ENCODE measurements around the gene NUDC. TPM values are rescaled to one million over a fixed set of nuclear protein-coding genes. Genes with fewer than 3 reads are reported as not detected.

The NUDC gene
- total RNA-seq, 2 experiments from 2014 or later = 95.9 to 101 TPM

DNA sequence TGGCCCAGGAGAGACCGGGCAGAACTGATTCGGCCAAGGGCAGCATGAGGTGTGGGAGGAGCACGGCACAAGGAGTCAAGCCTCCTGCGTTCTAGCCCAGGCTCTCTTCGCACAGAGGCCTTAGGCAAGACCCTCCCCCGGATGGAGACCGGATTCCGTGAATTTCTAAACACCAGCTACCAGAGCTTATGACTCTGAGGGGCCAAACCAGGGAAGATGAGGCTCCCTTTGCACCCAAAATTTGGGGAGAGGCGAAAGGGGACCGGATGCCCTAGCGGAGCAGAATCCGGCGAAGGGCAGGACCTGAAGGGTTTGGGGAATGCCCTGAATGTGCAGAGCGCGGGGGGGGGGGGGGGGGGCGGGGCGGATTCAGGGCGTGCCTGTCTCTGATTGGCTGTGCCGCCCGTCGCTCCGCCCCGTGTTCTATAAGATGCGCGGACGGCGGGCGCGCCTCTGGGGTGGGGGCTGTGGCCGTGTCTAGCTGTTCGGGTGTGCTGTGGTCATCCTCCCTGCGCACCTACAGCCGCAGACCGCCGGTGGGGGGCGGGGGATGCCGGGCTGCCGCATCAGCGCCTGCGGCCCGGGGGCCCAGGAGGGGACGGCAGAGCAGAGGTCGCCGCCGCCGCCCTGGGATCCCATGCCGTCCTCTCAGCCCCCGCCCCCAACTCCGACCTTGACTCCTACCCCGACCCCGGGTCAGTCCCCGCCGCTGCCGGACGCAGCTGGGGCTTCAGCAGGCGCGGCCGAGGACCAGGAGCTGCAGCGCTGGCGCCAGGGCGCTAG lies 71.9 kb downstream of the NUDC start, which contains the start of gene TRNP1:
Gene TRNP1, plus strand, starts transcription at position 456 of the 783 bp plus-strand sequence. Its CDS starts 95 bp downstream, at position 551.
- peak within 1 kb of the TSS; percentile 72 for H3K4me3 Mint-ChIP-seq
- H3K36me3 Mint-ChIP-seq (ENCODE audit: low read depth) = no peaks in the 10 kb centered on the region
- peak within 1 kb of the TSS; percentile 63 for H3K27ac Mint-ChIP-seq
- no peaks in the 10 kb centered on the region for H3K9me3 Mint-ChIP-seq (ENCODE audit: low read depth)
- POLR2A ChIA-PET = interaction anchor here (0.7 kb wide), 1 partner anchor 128 kb away, joined by 3 read pairs; no protein-coding TSS in a partner anchor
- peaks cover 49% of the 10 kb centered on the region for H3K27me3 Mint-ChIP-seq
- peak; percentile 83 for DNase-seq
- intact Hi-C loops (cut with DNase I, micrococcal nuclease) = loop anchor here in 1 of 2 experiments (1.0 kb wide), 3 partner anchors 20 to 241 kb away; partner anchors contain the start of genes NUDC and WDTC1
- peak; percentile 67 for ATAC-seq
- H3K4me1 Mint-ChIP-seq = peaks cover 19% of the 10 kb centered on the region
- CTCF ChIA-PET = interaction anchor here (0.7 to 1.9 kb wide), 6 partner anchors 12 to 139 kb away, joined by 4 to 5 read pairs (median 4); no protein-coding TSS in a partner anchor

DNA sequence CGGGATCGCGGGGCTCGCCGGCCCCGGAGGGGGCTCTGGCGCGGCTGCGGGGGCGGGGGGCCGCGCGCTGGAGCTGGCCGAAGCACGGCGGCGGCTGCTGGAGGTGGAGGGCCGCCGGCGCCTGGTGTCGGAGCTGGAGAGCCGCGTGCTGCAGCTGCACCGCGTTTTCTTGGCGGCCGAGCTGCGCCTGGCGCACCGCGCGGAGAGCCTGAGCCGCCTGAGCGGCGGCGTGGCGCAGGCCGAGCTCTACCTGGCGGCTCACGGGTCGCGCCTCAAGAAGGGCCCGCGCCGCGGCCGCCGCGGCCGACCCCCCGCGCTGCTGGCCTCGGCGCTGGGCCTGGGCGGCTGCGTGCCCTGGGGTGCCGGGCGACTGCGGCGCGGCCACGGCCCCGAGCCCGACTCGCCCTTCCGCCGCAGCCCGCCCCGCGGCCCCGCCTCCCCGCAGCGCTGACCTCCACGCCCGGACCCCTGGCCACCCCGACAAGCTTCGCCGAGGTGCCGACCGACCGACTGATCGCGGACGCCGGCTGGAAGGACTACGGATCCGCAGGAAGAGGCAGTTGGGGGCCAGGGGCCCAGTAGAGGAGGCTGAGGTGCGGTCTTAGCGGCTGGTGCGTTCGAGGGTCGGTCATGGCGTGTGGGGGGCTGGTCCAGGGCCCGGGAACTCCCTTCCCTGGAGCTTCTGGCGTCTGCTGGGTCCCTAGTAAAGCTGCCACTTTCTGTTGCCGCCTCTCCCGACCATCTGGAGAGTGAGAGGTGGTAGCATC lies 72.7 kb downstream of the NUDC start:
- intact Hi-C loops (cut with DNase I, micrococcal nuclease) = no loop called here
- DNase-seq (peak; percentile 60), ATAC-seq (no peak)
- no peaks in the 10 kb centered on the region for H3K36me3 Mint-ChIP-seq (ENCODE audit: low read depth)
- H3K9me3 Mint-ChIP-seq (ENCODE audit: low read depth) = no peaks in the 10 kb centered on the region
- H3K4me1 Mint-ChIP-seq = peaks cover 19% of the 10 kb centered on the region
- H3K27me3 Mint-ChIP-seq = peaks cover 49% of the 10 kb centered on the region
- ChIA-PET CTCF (interaction anchor here (0.7 to 1.9 kb wide), 7 partner anchors 13 to 170 kb away, joined by 3 to 5 read pairs (median 4); partner anchors contain the start of gene NUDC), POLR2A (interaction anchor here (0.6 to 0.7 kb wide), 2 partner anchors 20 to 129 kb away, joined by 3 to 6 read pairs; no protein-coding TSS in a partner anchor)
- peak overlapping the region; percentile 72 for H3K4me3 Mint-ChIP-seq
- H3K27ac Mint-ChIP-seq = no peak overlapping the region

DNA sequence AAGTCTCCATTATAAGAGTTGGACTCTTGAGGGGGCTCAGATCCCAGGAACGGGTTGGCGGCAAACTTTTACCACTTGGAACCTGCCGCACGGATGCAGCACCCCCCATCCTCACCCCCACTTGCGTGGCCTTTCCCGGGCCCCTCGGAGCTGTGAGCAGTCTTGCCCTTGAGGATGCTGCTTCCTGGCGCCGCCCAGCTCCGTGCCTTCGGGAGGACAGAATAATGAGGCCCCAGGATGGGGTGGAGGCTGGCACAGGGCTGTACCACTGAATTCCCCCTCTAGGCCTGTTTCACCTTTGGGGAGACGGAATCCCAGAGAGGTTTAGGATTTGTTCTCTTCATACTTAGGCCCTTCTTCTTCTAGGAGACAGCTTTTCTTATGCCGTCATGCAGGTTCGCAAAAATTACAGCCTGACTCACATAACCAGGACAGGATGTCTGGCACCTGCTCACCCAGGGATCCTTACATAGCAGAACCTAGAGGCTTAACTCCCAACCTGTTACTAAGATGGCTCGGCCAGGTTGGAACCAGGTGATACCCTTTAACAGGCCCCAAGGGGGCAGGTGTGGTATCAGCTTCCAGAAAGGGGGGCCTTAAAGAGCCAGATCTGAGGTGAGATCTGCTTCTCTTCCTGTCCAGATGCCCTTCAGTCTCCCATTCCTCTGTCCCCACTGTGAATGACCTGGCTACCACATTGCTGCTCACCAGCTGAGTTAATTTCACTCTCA lies 73.4 kb downstream of the NUDC start:
- Mint-ChIP-seq H3K27ac (no peak overlapping the region), H3K36me3 (ENCODE audit: low read depth) (no peaks in the 10 kb centered on the region), H3K9me3 (ENCODE audit: low read depth) (no peaks in the 10 kb centered on the region), H3K4me3 (peak overlapping the region; percentile 49), H3K27me3 (peaks cover 45% of the 10 kb centered on the region), H3K4me1 (peaks cover 19% of the 10 kb centered on the region)
- DNase-seq = no peak
- CTCF ChIA-PET = interaction anchor here (0.6 to 1.9 kb wide), 8 partner anchors 14 to 301 kb away, joined by 3 to 8 read pairs (median 4); partner anchors contain the start of gene NUDC
- POLR2A ChIA-PET = interaction anchor here (0.6 kb wide), 1 partner anchor 19 kb away, joined by 6 read pairs; no protein-coding TSS in a partner anchor
- intact Hi-C loops (cut with DNase I, micrococcal nuclease) = no loop called here
- ATAC-seq = no peak

DNA sequence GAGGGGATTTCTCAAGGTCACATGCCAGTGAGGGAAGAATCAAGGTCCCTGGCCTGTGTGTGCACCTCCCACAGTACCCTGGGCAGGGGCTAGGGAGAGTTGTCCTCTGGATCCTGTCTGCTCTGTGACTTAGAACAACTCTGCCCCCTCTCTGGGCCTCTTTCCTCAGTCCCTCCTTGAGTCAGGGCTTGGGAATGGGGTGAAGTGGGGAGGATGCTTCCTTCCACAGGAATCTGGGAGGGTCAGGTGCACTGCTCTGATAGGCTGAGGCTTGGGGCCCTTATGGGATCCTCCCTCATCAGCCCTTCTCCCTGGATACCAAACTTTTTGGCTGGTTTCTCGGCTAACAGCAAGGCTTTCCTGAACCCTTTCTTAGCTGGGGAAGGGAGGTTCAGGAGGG lies 74.5 kb downstream of the NUDC start:
- Mint-ChIP-seq H3K4me1 (peaks cover 19% of the 10 kb centered on the region), H3K4me3 (no peak overlapping the region), H3K27ac (no peak overlapping the region), H3K36me3 (ENCODE audit: low read depth) (no peaks in the 10 kb centered on the region), H3K27me3 (peaks cover 38% of the 10 kb centered on the region), H3K9me3 (ENCODE audit: low read depth) (no peaks in the 10 kb centered on the region)
- ChIA-PET POLR2A (interaction anchor here (0.6 kb wide), 1 partner anchor 578 kb away, joined by 3 read pairs; no protein-coding TSS in a partner anchor), CTCF (interaction anchor here (0.6 to 2.5 kb wide), 11 partner anchors 8 to 300 kb away, joined by 3 to 12 read pairs (median 5); no protein-coding TSS in a partner anchor)
- DNase-seq (no peak), ATAC-seq (no peak)
- intact Hi-C loops (cut with DNase I, micrococcal nuclease) = loop anchor here in 1 of 2 experiments (2.0 kb wide), 1 partner anchor 49 kb away; no protein-coding TSS in a partner anchor

Other genes with a start within 250 kb of the NUDC start
- gene ARID1A, start 225.7 kb upstream of the NUDC start, total RNA-seq = 100 to 1,000 TPM in 1 of 2 experiments, 10 to 100 TPM in 1; 73.1 to 112 TPM
- 10 to 100 TPM; 12.0 to 17.2 TPM for gene PIGV, start 133.8 kb upstream of the NUDC start, total RNA-seq
- 10 to 100 TPM; 51.6 to 66.0 TPM for gene ZDHHC18, start 95.1 kb upstream of the NUDC start, total RNA-seq
- 1 to 10 TPM in 1 of 2 experiments, under 1 TPM in 1; 0.87 to 1.1 TPM for gene SFN, start 58.6 kb upstream of the NUDC start, total RNA-seq
- gene GPN2, start 31.5 kb upstream of the NUDC start, total RNA-seq = 10 to 100 TPM; 44.3 to 45.6 TPM
- gene GPATCH3, start 21.3 kb upstream of the NUDC start, total RNA-seq = 1 to 10 TPM; 7.0 to 8.7 TPM
- gene NR0B2, start 7.8 kb upstream of the NUDC start, total RNA-seq = not detected
- gene KDF1, start 38.7 kb downstream of the NUDC start, total RNA-seq = under 1 TPM; 0.30 to 0.39 TPM
- under 1 TPM; 0.62 to 0.69 TPM for gene TRNP1, start 71.9 kb downstream of the NUDC start, total RNA-seq
- gene TENT5B, start 91.1 kb downstream of the NUDC start, total RNA-seq = not detected
- 10 to 100 TPM; 15.6 to 20.4 TPM for gene SLC9A1, start 233.4 kb downstream of the NUDC start, total RNA-seq

Data from activated CD4-positive, alpha-beta T cell treated with anti-CD3 and anti-CD28 coated beads for 36 hours (primary cell).